Liver (tissue), 3 donors: ENCODE measurements around the gene RIPOR1.

Experiments
- CTCF ChIP-seq: fragments of 150-350 bp; IDR thresholded peaks from 2 replicates; pipeline ENCODE4 v1.5.1; 2017; ENCODE audit warnings: improper control_type of control experiment, low read depth, low read length; ENCODE audit not compliant: missing input control
- GABPA ChIP-seq, 2 donors: IDR thresholded peaks in 1 of 2; conservative IDR thresholded peaks in 1 of 2; 2 replicates each; pipeline ENCODE4 v1.6.1; 2016; ENCODE audit warnings: antibody characterized with exemption in 2 of 2, mild to moderate bottlenecking in 1 of 2, moderate library complexity in 1 of 2
- RAD21 ChIP-seq, 2 donors: IDR thresholded peaks; 2 replicates each; pipeline ENCODE4 v1.6.1; 2016; ENCODE audit warnings: antibody characterized with exemption in 2 of 2, mild to moderate bottlenecking in 2 of 2
- donor health status: healthy.
- donor health status: healthy.

- TF ChIP-seq CTCF (no peak), RAD21 (IDR thresholded peaks at IDR 0.05) (no peak), GABPA (IDR thresholded peaks at IDR 0.05 in 1 of 2, conservative IDR thresholded peaks at IDR 0.05 in 1 of 2) (no peak)
These were observed 11.3 kb downstream of the RIPOR1 start for GRCh38 chr16:67539691-67540635.
